Naive thymus-derived CD4-positive, alpha-beta T cell (primary cell): ENCODE results near the gene OCA2. TPM values are rescaled to one million over a fixed set of nuclear protein-coding genes. Genes with fewer than 3 reads are reported as not detected.

ENCODE experiments used
- ATAC-seq: fragments of 150-1000 bp; cut with Tn5 transposase; 2 replicates; pipeline ENCODE4 v1.10.0; 2021; ENCODE audit warnings: mild to moderate bottlenecking, moderate library complexity
- CTCF ChIA-PET: fragments of 350-600 bp; sonication (Branson Sonifier 250); formaldehyde crosslinking; loops from one replicate; lab custom pipeline; 2021; ENCODE audit warnings: antibody characterized with exemption; lab: Charles Lee
- POLR2A ChIA-PET: fragments of 350-600 bp; sonication (Branson Sonifier 250); formaldehyde crosslinking; loops from one replicate; lab custom pipeline; 2021; ENCODE audit warnings: antibody characterized with exemption, inconsistent platforms; lab: Charles Lee
- DNase-seq, 9 donors: peaks; one replicate each; pipeline versions ENCODE4 v3.0.0 to v3.0.0-alpha.2; 2020 to 2022; ENCODE audit warnings: mixed read lengths in 1 of 9
- H3K27ac ChIP-seq: one replicate; pipeline ENCODE4 v1.7.0; 2013; ENCODE audit warnings: mild to moderate bottlenecking, low read depth, low read length, moderate library complexity
- H3K27me3 ChIP-seq, 2 donors: one replicate each; pipeline ENCODE4 v1.7.0; 2013; ENCODE audit warnings: low read length in 2 of 2, mild to moderate bottlenecking in 2 of 2, moderate library complexity in 2 of 2; ENCODE audit not compliant: control insufficient read depth in 2 of 2, insufficient read depth in 2 of 2
- H3K36me3 ChIP-seq, 3 experiments: 1 replicate in 2 of 3; 2 replicates in 1 of 3; pipeline ENCODE4 v1.7.0; 2013; ENCODE audit warnings: low read length in 3 of 3, mild to moderate bottlenecking in 3 of 3, moderate library complexity in 1 of 3; ENCODE audit not compliant: insufficient read depth in 3 of 3, control insufficient read depth in 2 of 3
- H3K4me1 ChIP-seq, 2 donors: one replicate each; pipeline ENCODE4 v1.7.0; 2013; ENCODE audit warnings: low read length in 2 of 2, mild to moderate bottlenecking in 2 of 2, moderate library complexity in 1 of 2; ENCODE audit not compliant: control insufficient read depth in 2 of 2, insufficient read depth in 2 of 2
- H3K4me3 ChIP-seq: 2 replicates; pipeline ENCODE4 v1.7.0; 2013; ENCODE audit warnings: mild to moderate bottlenecking, low read length
- H3K9me3 ChIP-seq, 3 experiments: 1 replicate in 2 of 3; 2 replicates in 1 of 3; pipeline ENCODE4 v1.7.0; 2013; ENCODE audit warnings: low read length in 3 of 3; ENCODE audit not compliant: control insufficient read depth in 2 of 3
- H3K27ac Mint-ChIP-seq, 9 donors: one replicate each; pipeline ENCODE4 v1.8.0; 2020 to 2022; ENCODE audit warnings: mixed read lengths in 9 of 9, mild to moderate bottlenecking in 8 of 9, moderate library complexity in 5 of 9, inconsistent platforms in 2 of 9
- H3K27me3 Mint-ChIP-seq, 5 donors: one replicate each; pipeline ENCODE4 v1.8.0; 2021 to 2022; ENCODE audit warnings: mixed read lengths in 5 of 5, mild to moderate bottlenecking in 1 of 5
- H3K36me3 Mint-ChIP-seq, 5 donors: one replicate each; pipeline ENCODE4 v1.8.0; 2020 to 2022; ENCODE audit warnings: mixed read lengths in 5 of 5, mild to moderate bottlenecking in 3 of 5, inconsistent platforms in 1 of 5
- H3K4me1 Mint-ChIP-seq, 7 donors: one replicate each; pipeline ENCODE4 v1.8.0; 2020 to 2022; ENCODE audit warnings: mixed read lengths in 7 of 7, mild to moderate bottlenecking in 3 of 7, inconsistent platforms in 1 of 7
- H3K4me3 Mint-ChIP-seq, 10 donors: one replicate each; pipeline ENCODE4 v1.8.0; 2020 to 2022; ENCODE audit warnings: mild to moderate bottlenecking in 10 of 10, mixed read lengths in 10 of 10, moderate library complexity in 6 of 10, inconsistent platforms in 2 of 10
- H3K9me3 Mint-ChIP-seq, 11 donors: one replicate each; pipeline ENCODE4 v1.8.0; 2020 to 2022; ENCODE audit warnings: mixed read lengths in 11 of 11, mild to moderate bottlenecking in 4 of 11, inconsistent platforms in 1 of 11, moderate library complexity in 1 of 11
- intact Hi-C, 2 donors: fragments of 100-400 bp; cut with micrococcal nuclease; formaldehyde crosslinking; loops; one replicate each; pipeline ENCODE4 v1.15.1; 2023
- polyA plus RNA-seq, 2 donors: library from polyadenylated mRNA; unstranded; fragments of 300-500 nt; fragmentation: Illumina TruSeq; gene quantifications; one replicate each; pipeline ENCODE4 v1.2.3, GENCODE V29; 2021
- total RNA-seq, 6 experiments: library from RNA in 5 of 6; stranded (reverse) in 5 of 6; gene quantifications; 1 replicate in 5 of 6; 2 replicates in 1 of 6; pipeline ENCODE4 v1.2.3 and lab custom pipeline; 2021 to 2026

The OCA2 gene
- total and polyA plus RNA-seq, 7 experiments from 2014 or later, result not detected

- DNase-seq (no peak), ATAC-seq (no peak)
- Mint-ChIP-seq H3K9me3 (peaks cover 0 to 7% (median 3%) of the 10 kb centered on the region in 11 donors), H3K27ac (no peak overlapping the region), H3K4me1 (no peaks in the 10 kb centered on the region), H3K36me3 (peaks cover 0 to 3% (median 0%) of the 10 kb centered on the region in 5 donors), H3K27me3 (peaks cover 0 to 34% (median 14%) of the 10 kb centered on the region in 5 donors), H3K4me3 (no peak overlapping the region)
- H3K36me3 ChIP-seq, result no peaks in the 10 kb centered on the region
- no peaks in the 10 kb centered on the region for H3K4me1 ChIP-seq
- H3K27me3 ChIP-seq, result no peaks in the 10 kb centered on the region
- no peak overlapping the region for H3K27ac ChIP-seq
- H3K9me3 ChIP-seq, result no peaks in the 10 kb centered on the region
- intact Hi-C loops, result no loop called here
- ChIA-PET POLR2A (no interaction called here), CTCF (no interaction called here)
- no peak overlapping the region for H3K4me3 ChIP-seq
Measured at GRCh38 chr15:27990521-27991515, 108.3 kb downstream of the OCA2 start.

GRCh38 chr15:27989838-27990237 is 109.3 kb downstream of the OCA2 start:
- POLR2A ChIA-PET, result no interaction called here

DNA sequence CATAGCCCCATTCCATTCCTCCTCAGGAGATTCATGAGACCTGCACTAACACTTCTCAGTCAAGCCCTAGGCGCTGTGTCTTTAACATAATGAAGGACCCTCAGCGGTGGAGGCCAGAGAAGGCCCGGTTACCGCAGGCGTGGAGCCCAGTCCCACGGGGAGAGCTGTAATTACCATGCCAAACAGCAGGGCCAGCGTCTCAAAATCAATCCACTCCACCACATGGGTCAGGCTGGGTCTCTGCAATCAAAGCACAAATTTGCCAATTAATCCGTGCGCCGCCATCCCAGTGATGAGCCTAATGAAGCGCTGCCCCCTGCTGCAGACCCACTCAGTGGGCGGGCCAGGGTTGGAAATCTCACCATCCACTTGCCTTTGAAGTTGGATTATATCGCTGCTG is 109.7 kb downstream of the OCA2 start:
- Histone ChIP-seq H3K36me3 (no peaks in the 10 kb centered on the region), H3K4me3 (no peak overlapping the region), H3K27ac (no peak overlapping the region), H3K4me1 (no peaks in the 10 kb centered on the region), H3K9me3 (no peaks in the 10 kb centered on the region), H3K27me3 (no peaks in the 10 kb centered on the region)
- intact Hi-C loops, result no loop called here
- H3K27ac Mint-ChIP-seq, result no peak overlapping the region
- peaks cover 0 to 35% (median 7%) of the 10 kb centered on the region in 5 donors for H3K27me3 Mint-ChIP-seq
- DNase-seq, result no peak
- H3K36me3 Mint-ChIP-seq, result peaks cover 0 to 3% (median 0%) of the 10 kb centered on the region in 5 donors
- no peaks in the 10 kb centered on the region for H3K4me1 Mint-ChIP-seq
- H3K4me3 Mint-ChIP-seq, result no peak overlapping the region
- ChIA-PET POLR2A (no interaction called here), CTCF (no interaction called here)
- H3K9me3 Mint-ChIP-seq, result peaks cover 0 to 6% (median 1%) of the 10 kb centered on the region in 11 donors
- no peak for ATAC-seq

More at GRCh38 chr15:27989838-27990237, 109.3 kb downstream of the OCA2 start:
- intact Hi-C loops, result no loop called here
- ATAC-seq, result no peak
- H3K27ac Mint-ChIP-seq, result no peak overlapping the region
- Histone ChIP-seq H3K36me3 (no peaks in the 10 kb centered on the region), H3K4me3 (no peak overlapping the region), H3K27me3 (no peaks in the 10 kb centered on the region), H3K4me1 (no peaks in the 10 kb centered on the region), H3K27ac (no peak overlapping the region), H3K9me3 (no peaks in the 10 kb centered on the region)
- peaks cover 0 to 3% (median 0%) of the 10 kb centered on the region in 5 donors for H3K36me3 Mint-ChIP-seq
- H3K9me3 Mint-ChIP-seq, result peaks cover 0 to 6% (median 3%) of the 10 kb centered on the region in 11 donors
- no peak overlapping the region for H3K4me3 Mint-ChIP-seq
- H3K27me3 Mint-ChIP-seq, result peaks cover 0 to 35% (median 12%) of the 10 kb centered on the region in 5 donors
- CTCF ChIA-PET, result no interaction called here
- H3K4me1 Mint-ChIP-seq, result no peaks in the 10 kb centered on the region
- DNase-seq, result no peak

DNA sequence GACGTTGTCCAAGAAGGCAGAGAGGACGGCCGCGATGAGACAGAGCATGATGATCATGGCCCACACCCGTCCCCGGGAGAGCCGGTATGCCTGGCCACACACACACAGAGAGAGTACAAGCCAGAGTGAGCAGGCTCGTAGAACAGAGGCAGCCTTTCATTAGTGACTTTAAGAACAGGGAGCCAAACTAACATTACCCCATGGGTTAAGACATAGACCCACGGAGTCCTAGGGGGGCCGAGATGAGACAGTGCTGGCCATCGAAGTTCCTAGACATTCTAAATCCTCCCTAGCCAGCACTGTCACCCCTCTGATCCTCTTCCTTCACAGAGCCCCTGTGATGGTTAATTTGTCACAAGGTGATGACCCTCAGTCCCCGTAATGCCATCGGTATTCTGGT is 114.0 kb downstream of the OCA2 start:
- no peaks in the 10 kb centered on the region for H3K4me1 Mint-ChIP-seq
- Histone ChIP-seq H3K4me3 (no peak overlapping the region), H3K36me3 (no peaks in the 10 kb centered on the region), H3K4me1 (no peaks in the 10 kb centered on the region), H3K27me3 (no peaks in the 10 kb centered on the region), H3K27ac (no peak overlapping the region), H3K9me3 (no peaks in the 10 kb centered on the region)
- peaks cover 0 to 5% (median 0%) of the 10 kb centered on the region in 11 donors for H3K9me3 Mint-ChIP-seq
- no peak overlapping the region for H3K4me3 Mint-ChIP-seq
- ChIA-PET POLR2A (no interaction called here), CTCF (no interaction called here)
- peaks cover 0 to 31% (median 7%) of the 10 kb centered on the region in 5 donors for H3K27me3 Mint-ChIP-seq
- no peaks in the 10 kb centered on the region for H3K36me3 Mint-ChIP-seq
- intact Hi-C loops, result no loop called here
- DNase-seq (no peak), ATAC-seq (no peak)
- H3K27ac Mint-ChIP-seq, result no peak overlapping the region

GRCh38 chr15:27983496-27983895 is 115.6 kb downstream of the OCA2 start:
- H3K9me3 Mint-ChIP-seq, result peaks cover 0 to 5% (median 0%) of the 10 kb centered on the region in 11 donors
- H3K4me1 ChIP-seq, result no peaks in the 10 kb centered on the region
- H3K27ac ChIP-seq, result no peak overlapping the region
- no peaks in the 10 kb centered on the region for H3K4me1 Mint-ChIP-seq
- no peaks in the 10 kb centered on the region for H3K27me3 ChIP-seq
- DNase-seq, result no peak
- intact Hi-C loops, result no loop called here
- no peaks in the 10 kb centered on the region for H3K36me3 ChIP-seq
- POLR2A ChIA-PET, result no interaction called here
- H3K4me3 ChIP-seq, result no peak overlapping the region
- no peaks in the 10 kb centered on the region for H3K9me3 ChIP-seq
- no peak for ATAC-seq
- peaks cover 0 to 24% (median 7%) of the 10 kb centered on the region in 5 donors for H3K27me3 Mint-ChIP-seq
- H3K4me3 Mint-ChIP-seq, result no peak overlapping the region
- CTCF ChIA-PET, result no interaction called here
- no peak overlapping the region for H3K27ac Mint-ChIP-seq
- no peaks in the 10 kb centered on the region for H3K36me3 Mint-ChIP-seq

GRCh38 chr15:27977696-27978095 is 121.4 kb downstream of the OCA2 start:
- Histone ChIP-seq H3K36me3 (no peaks in the 10 kb centered on the region), H3K4me3 (no peak overlapping the region), H3K4me1 (no peaks in the 10 kb centered on the region), H3K9me3 (no peaks in the 10 kb centered on the region), H3K27me3 (no peaks in the 10 kb centered on the region), H3K27ac (no peak overlapping the region)
- ChIA-PET CTCF (no interaction called here), POLR2A (no interaction called here)
- Mint-ChIP-seq H3K36me3 (no peaks in the 10 kb centered on the region), H3K27ac (no peak overlapping the region), H3K27me3 (peaks cover 0 to 15% (median 4%) of the 10 kb centered on the region in 5 donors), H3K4me3 (no peak overlapping the region), H3K9me3 (peaks cover 0 to 5% (median 0%) of the 10 kb centered on the region in 11 donors), H3K4me1 (no peaks in the 10 kb centered on the region)
- intact Hi-C loops, result no loop called here
- ATAC-seq, result no peak
- no peak for DNase-seq
